ENCODE data around the gene STAG3.

GRCh38 chr7:100208911-100209408, 31.2 kb downstream of the STAG3 start:
- TF ChIP-seq CTCF (IDR thresholded peaks at IDR 0.05) (no peak), POLR2A (IDR thresholded peaks at IDR 0.05) (no peak)
